ENCODE results near the gene TPST2. TPM values are rescaled to one million over a fixed set of nuclear protein-coding genes. Genes with fewer than 3 reads are reported as not detected.

The TPST2 gene
- total RNA-seq, 1 experiment from 2014 or later, result 11.8 TPM

DNA sequence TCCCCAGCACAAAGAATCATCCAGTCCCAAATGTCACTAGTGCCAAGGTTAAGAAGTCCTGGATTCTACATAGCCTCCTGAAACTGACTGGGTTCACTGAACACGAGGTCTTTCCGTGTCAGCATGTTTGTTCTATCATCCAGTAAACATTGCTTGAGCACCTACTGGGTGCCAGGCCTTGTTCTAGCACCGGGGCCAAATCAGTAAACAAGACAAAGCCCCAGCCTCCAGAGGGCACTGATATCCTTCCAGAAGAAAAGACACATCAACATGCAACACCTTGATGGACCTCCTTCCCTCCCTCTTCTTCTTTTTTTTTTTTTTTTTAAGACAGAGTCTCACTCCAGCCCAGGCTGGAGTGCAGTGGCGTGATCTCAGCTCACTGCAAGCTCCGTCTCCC lies 26.9 kb downstream of the TPST2 start:
- RAD21 ChIA-PET (ENCODE audit: low non-redundant PET in 1 of 2, low total read pairs in 2 of 2, uncharacterized antibody in 2 of 2, unreplicated experiment in 2 of 2), result no interaction called here
- ATAC-seq (no peak), DNase-seq (ENCODE audit: low read depth, low spot score) (no peak)
- TF ChIP-seq, protein P1, sequence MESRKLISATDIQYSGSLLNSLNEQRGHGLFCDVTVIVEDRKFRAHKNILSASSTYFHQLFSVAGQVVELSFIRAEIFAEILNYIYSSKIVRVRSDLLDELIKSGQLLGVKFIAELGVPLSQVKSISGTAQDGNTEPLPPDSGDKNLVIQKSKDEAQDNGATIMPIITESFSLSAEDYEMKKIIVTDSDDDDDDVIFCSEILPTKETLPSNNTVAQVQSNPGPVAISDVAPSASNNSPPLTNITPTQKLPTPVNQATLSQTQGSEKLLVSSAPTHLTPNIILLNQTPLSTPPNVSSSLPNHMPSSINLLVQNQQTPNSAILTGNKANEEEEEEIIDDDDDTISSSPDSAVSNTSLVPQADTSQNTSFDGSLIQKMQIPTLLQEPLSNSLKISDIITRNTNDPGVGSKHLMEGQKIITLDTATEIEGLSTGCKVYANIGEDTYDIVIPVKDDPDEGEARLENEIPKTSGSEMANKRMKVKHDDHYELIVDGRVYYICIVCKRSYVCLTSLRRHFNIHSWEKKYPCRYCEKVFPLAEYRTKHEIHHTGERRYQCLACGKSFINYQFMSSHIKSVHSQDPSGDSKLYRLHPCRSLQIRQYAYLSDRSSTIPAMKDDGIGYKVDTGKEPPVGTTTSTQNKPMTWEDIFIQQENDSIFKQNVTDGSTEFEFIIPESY (IDR thresholded peaks at IDR 0.05; ENCODE audit: extremely low read depth, insufficient replicate concordance, low read length), result no peak
- TF ChIP-seq RAD21 (IDR thresholded peaks at IDR 0.05; ENCODE audit: low read depth), result 0 out of 2 replicates have a peak, but pooled peaks have one; percentile 15
- Histone ChIP-seq H3K27me3 (ENCODE audit: insufficient read depth, low read length) (no peaks in the 10 kb centered on the region), H3K27ac (ENCODE audit: low read depth, low read length) (no peak overlapping the region), H3K4me3 (replicated peaks in 1 of 2; ENCODE audit: low read depth in 1 of 2, low read length in 2 of 2) (no peak overlapping the region), H3K9me2 (ENCODE audit: insufficient read depth) (no peaks in the 10 kb centered on the region), H3K79me2 (ENCODE audit: insufficient read depth, low read length) (peaks cover 6% of the 10 kb centered on the region; the same call in 1 of the 2 replicates), H4K20me1 (ENCODE audit: insufficient read depth) (no peaks in the 10 kb centered on the region), H3K9me3 (ENCODE audit: control insufficient read depth in 1 of 2, insufficient read depth in 1 of 2, low read depth in 1 of 2, low read length in 2 of 2) (no peaks in the 10 kb centered on the region), H3K9ac (ENCODE audit: low read length) (no peak overlapping the region), H3K36me3 (ENCODE audit: control insufficient read depth in 1 of 2, insufficient read depth in 2 of 2, low read length in 2 of 2) (no peaks in the 10 kb centered on the region), H2AFZ (ENCODE audit: low read depth, low read length, poor library complexity, severe bottlenecking) (no peak overlapping the region), H3K4me1 (ENCODE audit: control insufficient read depth in 1 of 2, insufficient read depth in 2 of 2, low read length in 2 of 2) (peaks cover 2 to 3% of the 10 kb centered on the region in 2 experiments; a peak in 2 of 4 replicates), H3K4me2 (ENCODE audit: low read length) (no peak overlapping the region)
- CTCF ChIA-PET, result no interaction called here
- intact Hi-C loops (cut with micrococcal nuclease), result no loop called here
- POLR2A ChIA-PET, result no interaction called here
- BruUV-seq (replicated peaks), result no TSS peak

DNA sequence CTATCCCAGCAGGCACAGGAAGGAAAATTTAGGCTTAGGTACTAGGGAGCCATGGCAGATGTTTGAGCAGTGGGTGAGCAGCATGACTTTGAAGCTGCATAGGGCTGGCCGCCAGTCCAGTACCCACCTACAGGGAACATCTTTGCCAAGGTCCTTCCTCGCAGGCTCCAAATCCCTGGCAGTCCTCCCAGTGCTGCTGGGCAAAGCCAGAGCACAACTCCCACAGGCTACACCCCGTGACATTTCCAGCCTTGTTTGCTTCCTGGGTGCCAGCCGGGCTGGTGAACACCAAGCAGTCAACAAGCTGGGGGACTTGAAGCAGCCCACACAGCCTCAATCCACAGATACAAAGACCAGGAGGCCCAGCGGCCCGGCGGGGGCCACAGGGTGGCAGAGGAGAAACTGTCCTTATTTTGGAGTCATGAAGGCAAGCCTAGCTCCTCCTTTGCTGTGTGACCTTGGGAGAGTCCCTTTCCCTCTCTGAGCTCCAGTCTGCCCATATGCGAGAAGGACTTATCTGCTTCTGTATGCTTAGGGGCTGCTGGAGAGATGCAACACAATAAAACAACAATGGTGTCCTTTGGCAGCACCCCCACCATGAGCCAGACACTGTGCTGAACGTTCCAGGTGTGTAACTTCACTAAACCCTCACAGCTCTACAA lies 28.0 kb downstream of the TPST2 start:
- CTCF ChIA-PET, result no interaction called here
- Histone ChIP-seq H3K4me1 (ENCODE audit: control insufficient read depth in 1 of 2, insufficient read depth in 2 of 2, low read length in 2 of 2) (no peaks in the 10 kb centered on the region), H3K4me3 (replicated peaks in 1 of 2; ENCODE audit: low read depth in 1 of 2, low read length in 2 of 2) (no peak overlapping the region), H4K20me1 (ENCODE audit: insufficient read depth) (no peaks in the 10 kb centered on the region), H3K9me2 (ENCODE audit: insufficient read depth) (no peaks in the 10 kb centered on the region), H3K9me3 (ENCODE audit: control insufficient read depth in 1 of 2, insufficient read depth in 1 of 2, low read depth in 1 of 2, low read length in 2 of 2) (no peaks in the 10 kb centered on the region), H3K4me2 (ENCODE audit: low read length) (no peak overlapping the region), H3K79me2 (ENCODE audit: insufficient read depth, low read length) (no peaks in the 10 kb centered on the region; the same call in 1 of the 2 replicates), H3K27ac (ENCODE audit: low read depth, low read length) (no peak overlapping the region), H3K36me3 (ENCODE audit: control insufficient read depth in 1 of 2, insufficient read depth in 2 of 2, low read length in 2 of 2) (no peaks in the 10 kb centered on the region), H3K9ac (ENCODE audit: low read length) (no peak overlapping the region), H2AFZ (ENCODE audit: low read depth, low read length, poor library complexity, severe bottlenecking) (no peak overlapping the region), H3K27me3 (ENCODE audit: insufficient read depth, low read length) (no peaks in the 10 kb centered on the region)
- ATAC-seq (no peak), DNase-seq (ENCODE audit: low read depth, low spot score) (no peak)
- POLR2A ChIA-PET, result no interaction called here
- RAD21 ChIA-PET (ENCODE audit: low non-redundant PET in 1 of 2, low total read pairs in 2 of 2, uncharacterized antibody in 2 of 2, unreplicated experiment in 2 of 2), result no interaction called here
- intact Hi-C loops (cut with micrococcal nuclease), result no loop called here
- no TSS peak for BruUV-seq (replicated peaks)
- TF ChIP-seq RAD21 (IDR thresholded peaks at IDR 0.05; ENCODE audit: low read depth) (no peak), YY1 (IDR thresholded peaks at IDR 0.05; ENCODE audit: extremely low read depth, insufficient replicate concordance, low read depth, low read length) (no peak), FOSL1 (IDR thresholded peaks at IDR 0.05; ENCODE audit: low read depth) (no peak), CBX3 (IDR thresholded peaks at IDR 0.05; ENCODE audit: low read depth) (no peak), SRF (IDR thresholded peaks at IDR 0.05; ENCODE audit: low read depth) (no peak), SIN3A (IDR thresholded peaks at IDR 0.05; ENCODE audit: low read depth) (no peak), ELF1 (IDR thresholded peaks at IDR 0.05; ENCODE audit: borderline replicate concordance, low read depth) (no peak), EZH2 (IDR thresholded peaks at IDR 0.05) (no peak), JUND (IDR thresholded peaks at IDR 0.05) (no peak)
- TF ChIP-seq, protein P2, sequence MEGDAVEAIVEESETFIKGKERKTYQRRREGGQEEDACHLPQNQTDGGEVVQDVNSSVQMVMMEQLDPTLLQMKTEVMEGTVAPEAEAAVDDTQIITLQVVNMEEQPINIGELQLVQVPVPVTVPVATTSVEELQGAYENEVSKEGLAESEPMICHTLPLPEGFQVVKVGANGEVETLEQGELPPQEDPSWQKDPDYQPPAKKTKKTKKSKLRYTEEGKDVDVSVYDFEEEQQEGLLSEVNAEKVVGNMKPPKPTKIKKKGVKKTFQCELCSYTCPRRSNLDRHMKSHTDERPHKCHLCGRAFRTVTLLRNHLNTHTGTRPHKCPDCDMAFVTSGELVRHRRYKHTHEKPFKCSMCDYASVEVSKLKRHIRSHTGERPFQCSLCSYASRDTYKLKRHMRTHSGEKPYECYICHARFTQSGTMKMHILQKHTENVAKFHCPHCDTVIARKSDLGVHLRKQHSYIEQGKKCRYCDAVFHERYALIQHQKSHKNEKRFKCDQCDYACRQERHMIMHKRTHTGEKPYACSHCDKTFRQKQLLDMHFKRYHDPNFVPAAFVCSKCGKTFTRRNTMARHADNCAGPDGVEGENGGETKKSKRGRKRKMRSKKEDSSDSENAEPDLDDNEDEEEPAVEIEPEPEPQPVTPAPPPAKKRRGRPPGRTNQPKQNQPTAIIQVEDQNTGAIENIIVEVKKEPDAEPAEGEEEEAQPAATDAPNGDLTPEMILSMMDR (IDR thresholded peaks at IDR 0.05 in 2 of 3, conservative IDR thresholded peaks at IDR 0.05 in 1 of 3; ENCODE audit: borderline replicate concordance in 1 of 3, insufficient read depth in 1 of 3, low read depth in 2 of 3, low read length in 2 of 3), result no peak
- TF ChIP-seq, protein P3, sequence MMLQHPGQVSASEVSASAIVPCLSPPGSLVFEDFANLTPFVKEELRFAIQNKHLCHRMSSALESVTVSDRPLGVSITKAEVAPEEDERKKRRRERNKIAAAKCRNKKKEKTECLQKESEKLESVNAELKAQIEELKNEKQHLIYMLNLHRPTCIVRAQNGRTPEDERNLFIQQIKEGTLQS (IDR thresholded peaks at IDR 0.05), result no peak
- TF ChIP-seq, protein P4, sequence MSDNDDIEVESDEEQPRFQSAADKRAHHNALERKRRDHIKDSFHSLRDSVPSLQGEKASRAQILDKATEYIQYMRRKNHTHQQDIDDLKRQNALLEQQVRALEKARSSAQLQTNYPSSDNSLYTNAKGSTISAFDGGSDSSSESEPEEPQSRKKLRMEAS (IDR thresholded peaks at IDR 0.05), result no peak
- TF ChIP-seq, protein P1 (IDR thresholded peaks at IDR 0.05; ENCODE audit: extremely low read depth, insufficient replicate concordance, low read length), result no peak

Measured in HCT116 (cell line).